Eye (tissue), 1 donor: ENCODE measurements around the gene STKLD1.
"Not testable (repeated sequence)": the region's sequence is repeated elsewhere in the genome, so short reads cannot be mapped to it uniquely, and the experiment has no call there.

Experiments used
- DNase-seq: peaks from one replicate; pipeline ENCODE4 v3.0.0-alpha.2; 2015

STKLD1 gene

GRCh38 chr9:133389025-133389557 lies 12.9 kb downstream of the STKLD1 start:
- no peak for DNase-seq

- DNase-seq: no peak
Measured at GRCh38 chr9:133389562-133389961, 13.4 kb downstream of the STKLD1 start.

- DNase-seq: no peak
Measured at GRCh38 chr9:133390713-133391112, 14.5 kb downstream of the STKLD1 start.

GRCh38 chr9:133391449-133391848 lies 15.3 kb downstream of the STKLD1 start:
- DNase-seq: not testable (repeated sequence)

- not testable (repeated sequence) for DNase-seq
Measured at GRCh38 chr9:133392308-133392707, 16.1 kb downstream of the STKLD1 start.

- no peak for DNase-seq
Measured at GRCh38 chr9:133393399-133393798, 17.2 kb downstream of the STKLD1 start.

GRCh38 chr9:133394687-133395271 lies 18.6 kb downstream of the STKLD1 start:
- no peak for DNase-seq

GRCh38 chr9:133396952-133397351 lies 20.8 kb downstream of the STKLD1 start:
- no peak for DNase-seq

- no peak for DNase-seq
Measured at GRCh38 chr9:133397370-133397769, 21.2 kb downstream of the STKLD1 start.

GRCh38 chr9:133397895-133398294 lies 21.7 kb downstream of the STKLD1 start:
- no peak for DNase-seq

GRCh38 chr9:133400292-133400691 lies 24.1 kb downstream of the STKLD1 start:
- DNase-seq: no peak

GRCh38 chr9:133401588-133401987 lies 25.4 kb downstream of the STKLD1 start:
- no peak for DNase-seq

GRCh38 chr9:133402689-133403088 lies 26.5 kb downstream of the STKLD1 start:
- no peak for DNase-seq

- no peak for DNase-seq
Measured at GRCh38 chr9:133403766-133404453, 27.7 kb downstream of the STKLD1 start.

GRCh38 chr9:133404454-133405002 lies 28.4 kb downstream of the STKLD1 start:
- DNase-seq: no peak

- DNase-seq: no peak
Measured at GRCh38 chr9:133405508-133406438, 29.6 kb downstream of the STKLD1 start.

- peak; percentile 90 for DNase-seq
Measured at GRCh38 chr9:133406480-133407307, 30.5 kb downstream of the STKLD1 start.

GRCh38 chr9:133408042-133408441 lies 31.9 kb downstream of the STKLD1 start:
- no peak for DNase-seq

- no peak for DNase-seq
Measured at GRCh38 chr9:133415170-133415569, 39.0 kb downstream of the STKLD1 start.

- DNase-seq: peak; percentile 96
Measured at GRCh38 chr9:133417541-133418461, 41.6 kb downstream of the STKLD1 start, which contains the start of gene REXO4. Gene REXO4, minus strand, starts transcription at chr9:133418010. Its CDS starts 166 bp downstream, at chr9:133417844.

GRCh38 chr9:133419005-133419404 lies 42.8 kb downstream of the STKLD1 start:
- no peak for DNase-seq
